Activated effector memory CD4-positive, alpha-beta T cell treated with Interleukin-2 at 50 U/mL for 16 hours (primary cell): Measurements from ENCODE around the gene UBL3.
A peak's percentile ranks its signal among the peaks of the same experiment; 100 is the strongest.

Source experiments
- DNase-seq: peaks from one replicate; pipeline ENCODE4 v3.0.0-alpha.2; 2020

UBL3 gene

DNA sequence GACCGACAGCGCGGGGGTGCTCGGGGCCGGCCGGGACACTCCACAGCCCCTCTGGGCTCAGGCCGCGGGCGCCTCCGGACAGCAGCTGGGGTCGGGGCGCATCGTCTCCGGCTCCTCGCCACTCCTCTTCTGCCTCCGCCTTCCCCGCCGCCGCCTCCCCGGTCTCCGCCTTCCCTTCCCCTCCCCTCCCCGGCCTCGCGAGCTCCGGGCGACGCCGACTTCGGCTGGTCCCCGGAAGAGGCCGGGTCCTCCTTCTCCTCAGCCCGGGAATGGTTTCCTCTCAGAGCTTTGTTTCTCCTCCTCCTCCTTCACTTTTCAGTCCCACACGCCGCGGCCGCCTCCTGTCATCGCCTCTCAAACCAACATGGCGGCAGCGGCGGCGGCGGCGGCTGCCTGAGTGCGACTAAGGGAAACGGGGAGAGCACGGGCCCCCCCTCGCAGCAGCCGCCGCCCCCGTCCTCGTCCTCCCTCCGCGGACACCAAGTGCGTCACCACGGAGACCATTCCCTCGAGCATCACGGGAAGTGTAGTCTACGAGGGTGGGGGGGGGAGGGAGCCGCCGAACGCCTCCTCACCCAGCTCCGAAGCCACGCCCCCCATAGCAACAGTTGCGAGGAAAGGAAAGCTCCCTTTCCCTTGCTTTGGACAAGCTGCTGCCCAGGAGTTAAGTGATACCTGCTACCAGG is at the start of gene UBL3:
UBL3 (minus strand) TSS at position 405 of the 686 bp plus-strand sequence. CDS start 1,079 bp downstream, outside the sequence.
- peak; percentile 91 for DNase-seq

DNA sequence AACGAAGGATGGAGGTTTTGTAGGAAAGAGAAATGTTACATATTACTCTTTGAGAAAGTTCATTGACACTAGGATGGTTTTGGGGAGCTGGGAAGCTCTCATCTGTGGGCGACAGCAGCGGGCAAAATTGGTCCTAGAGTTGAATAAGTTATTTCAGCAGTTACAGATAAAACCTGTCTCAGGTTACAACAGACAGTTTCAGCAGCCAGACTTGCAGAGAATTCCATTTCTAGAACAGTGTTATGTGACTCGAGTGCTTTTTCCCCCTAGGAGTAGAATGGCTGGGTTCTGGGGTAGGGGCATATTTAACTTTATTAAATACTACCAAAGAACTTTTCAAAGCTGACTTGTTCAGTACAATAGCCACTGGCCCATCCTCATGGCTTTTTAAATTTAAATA is 46.7 kb upstream of the UBL3 start:
- no peak for DNase-seq

- DNase-seq = no peak
Observed at GRCh38 chr13:29893438-29893837, 43.0 kb upstream of the UBL3 start.

GRCh38 chr13:29892151-29892550 is 41.7 kb upstream of the UBL3 start:
- DNase-seq = no peak

DNA sequence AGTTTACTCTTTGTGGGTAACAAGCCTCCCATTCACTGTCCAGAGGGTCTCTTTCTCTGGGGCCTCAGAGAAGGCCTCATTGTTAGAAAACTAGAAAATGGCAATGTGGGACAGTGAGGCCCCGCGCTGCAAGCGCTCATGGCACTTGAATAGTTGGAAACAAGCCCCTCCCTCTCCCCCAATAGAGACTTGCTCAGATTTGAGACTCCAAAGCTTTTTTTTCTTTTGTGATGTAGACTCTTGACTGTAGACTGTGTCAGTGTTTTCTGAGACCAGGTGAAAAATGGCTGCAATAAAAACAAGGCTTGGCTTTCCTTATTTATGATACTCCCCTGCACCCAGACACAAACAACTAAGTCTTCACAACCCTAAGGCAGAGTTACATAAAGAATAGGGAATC is 38.7 kb upstream of the UBL3 start:
- no peak for DNase-seq

DNA sequence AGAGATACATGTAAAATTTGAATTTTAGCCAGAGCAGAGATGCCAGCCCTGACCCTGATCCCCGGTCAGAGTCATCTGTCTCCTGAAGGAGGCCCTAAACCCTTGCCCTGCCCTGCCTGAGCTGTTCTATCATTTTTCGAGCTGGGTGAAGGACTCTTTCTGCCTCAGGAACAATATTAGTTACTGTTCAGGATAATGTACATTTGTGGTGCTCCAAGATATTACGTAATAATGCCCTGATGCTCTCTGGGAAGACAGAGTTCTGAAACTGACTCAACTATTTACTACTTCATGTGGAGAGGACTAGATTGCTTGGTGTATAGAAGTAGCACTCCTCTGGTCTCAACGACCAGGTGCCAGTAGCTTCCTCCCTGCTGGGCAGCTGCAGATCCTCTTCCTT is 37.9 kb upstream of the UBL3 start:
- no peak for DNase-seq

DNA sequence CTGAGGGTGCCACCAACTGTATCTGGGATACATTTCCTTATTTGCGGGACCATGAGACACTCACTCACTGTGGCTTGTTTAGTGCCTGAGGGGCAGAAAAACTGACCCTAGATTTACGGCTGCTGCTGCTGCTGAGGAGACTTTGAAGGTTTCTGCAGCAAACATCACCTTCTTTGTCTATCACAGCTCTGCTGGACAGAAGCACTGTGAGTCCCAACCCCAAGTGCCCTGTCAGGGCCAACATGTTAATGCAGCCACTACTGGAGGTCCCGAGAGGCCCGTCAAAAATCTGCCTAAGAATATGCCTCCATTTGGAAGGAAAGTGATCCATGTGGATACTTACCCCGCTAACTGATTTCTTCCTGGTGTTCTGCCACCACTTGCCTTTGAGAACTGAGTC is 37.3 kb upstream of the UBL3 start:
- no peak for DNase-seq

GRCh38 chr13:29887030-29887557 is 36.7 kb upstream of the UBL3 start:
- no peak for DNase-seq

DNA sequence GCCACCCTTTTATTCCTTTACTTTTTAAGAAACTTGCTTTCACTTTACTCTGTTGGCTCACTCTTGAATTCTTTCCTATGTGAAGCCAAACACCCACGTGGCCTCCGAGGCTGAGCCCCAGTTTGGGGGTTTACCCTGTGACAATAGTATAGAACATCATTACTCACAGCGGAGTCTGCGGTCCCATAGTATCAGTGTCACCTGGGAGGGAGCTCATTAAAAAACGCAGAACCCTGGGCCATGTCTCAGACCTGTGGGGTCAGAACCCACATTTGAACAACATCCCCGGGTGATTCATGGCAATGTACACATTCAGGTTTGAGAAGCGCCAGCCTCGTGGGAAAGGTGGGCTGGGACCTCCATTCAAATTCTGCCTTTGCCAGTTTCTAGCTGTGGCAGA is 36.0 kb upstream of the UBL3 start:
- no peak for DNase-seq

DNA sequence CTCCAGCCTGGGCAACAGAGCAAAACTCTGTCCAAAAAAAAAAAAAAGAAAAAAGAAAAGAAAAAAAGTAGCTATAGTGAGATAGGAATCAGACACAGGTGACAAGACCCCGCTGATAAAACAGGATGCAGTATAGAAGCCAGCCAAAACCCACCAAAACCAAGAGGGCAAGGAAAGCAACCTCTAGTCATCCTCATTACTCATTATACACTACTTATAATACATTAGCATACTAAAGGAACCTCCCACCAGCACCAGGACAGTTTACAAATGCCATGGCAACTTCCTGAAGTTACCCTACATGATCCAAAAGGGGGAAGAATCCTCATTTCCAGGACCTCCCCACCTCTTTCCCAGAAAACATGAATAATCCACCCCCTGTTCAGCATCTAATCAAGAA is 35.6 kb upstream of the UBL3 start:
- no peak for DNase-seq

DNA sequence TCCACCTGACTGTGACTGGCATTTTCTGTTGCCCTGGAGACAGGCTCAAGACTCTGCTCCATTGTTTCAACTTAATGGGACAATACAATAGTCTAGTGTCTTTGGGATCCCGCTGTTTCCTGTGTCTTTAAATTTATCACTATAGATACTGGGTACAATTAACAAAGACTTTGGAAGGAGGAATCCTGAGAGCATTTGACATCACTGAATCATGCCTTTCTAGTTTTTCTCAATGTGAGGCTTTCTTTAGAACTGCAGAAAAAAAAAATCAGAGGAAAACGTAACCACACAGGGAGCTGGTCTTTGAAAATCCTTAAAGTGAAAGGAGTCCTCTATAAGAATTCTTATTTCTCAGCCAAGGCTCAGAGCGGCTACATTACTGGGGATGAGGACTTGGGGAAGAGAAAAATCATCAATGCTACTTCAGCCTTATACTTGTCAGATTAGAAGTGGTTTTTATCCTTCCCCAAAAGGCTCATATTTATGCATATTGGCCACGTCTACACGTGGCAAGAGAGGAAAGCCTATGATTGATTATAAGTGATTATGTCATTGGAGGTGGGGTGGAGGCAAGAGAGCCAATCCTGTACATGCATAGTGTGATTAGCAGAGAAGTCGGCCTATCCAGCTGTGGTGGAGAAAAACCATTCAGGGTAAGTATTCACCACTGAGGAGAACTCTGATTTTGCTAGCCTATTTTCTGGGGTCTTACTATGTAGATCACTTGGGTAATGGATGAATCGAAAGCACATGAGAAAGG is 34.4 kb upstream of the UBL3 start:
- no peak for DNase-seq

DNA sequence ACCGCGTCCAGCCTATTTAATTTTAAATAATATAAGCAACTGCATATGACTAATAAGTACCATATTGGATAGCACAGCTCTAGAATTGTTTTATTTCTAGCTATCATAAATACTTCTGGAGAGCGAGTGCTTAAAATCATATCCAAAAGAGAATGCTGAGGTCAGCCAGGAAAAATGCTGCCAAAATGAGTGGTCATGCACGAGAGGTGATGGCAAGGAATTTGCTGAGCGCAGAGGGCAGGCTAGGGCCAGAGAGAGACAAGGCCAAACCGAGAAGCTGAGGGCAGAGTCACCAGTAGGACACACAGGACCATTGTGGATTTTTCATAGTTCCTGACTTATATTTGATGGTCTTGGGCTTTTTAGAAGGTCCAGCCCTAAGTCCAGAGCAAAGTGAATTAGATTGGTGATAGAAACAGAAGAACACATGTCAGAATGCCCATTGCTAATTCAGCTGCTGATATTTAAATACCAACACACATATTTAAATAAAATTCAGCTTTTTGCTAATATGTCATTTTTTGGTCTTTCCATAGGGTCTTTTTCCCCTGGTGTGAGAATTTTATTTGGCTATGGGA is 33.6 kb upstream of the UBL3 start:
- DNase-seq = no peak

DNA sequence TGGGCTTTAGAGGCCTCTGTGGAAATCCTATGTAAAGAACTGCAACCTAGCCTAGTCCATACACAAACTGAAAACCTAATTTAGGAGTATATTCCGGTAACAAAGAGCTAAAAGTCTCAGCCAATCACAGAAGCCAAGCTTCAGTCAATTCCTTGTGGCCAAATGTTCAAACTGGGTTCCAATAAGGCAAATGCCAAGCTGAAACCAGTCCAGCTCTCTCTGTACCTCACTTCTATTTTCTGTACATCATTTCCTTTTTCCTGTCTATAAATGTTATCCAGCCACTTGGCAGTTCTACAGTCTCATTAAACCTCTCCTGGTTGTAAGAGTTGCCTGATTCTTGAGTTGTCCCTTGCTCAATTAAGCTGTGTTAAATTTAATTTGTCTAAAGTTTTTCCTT is 31.7 kb upstream of the UBL3 start:
- DNase-seq = no peak

DNA sequence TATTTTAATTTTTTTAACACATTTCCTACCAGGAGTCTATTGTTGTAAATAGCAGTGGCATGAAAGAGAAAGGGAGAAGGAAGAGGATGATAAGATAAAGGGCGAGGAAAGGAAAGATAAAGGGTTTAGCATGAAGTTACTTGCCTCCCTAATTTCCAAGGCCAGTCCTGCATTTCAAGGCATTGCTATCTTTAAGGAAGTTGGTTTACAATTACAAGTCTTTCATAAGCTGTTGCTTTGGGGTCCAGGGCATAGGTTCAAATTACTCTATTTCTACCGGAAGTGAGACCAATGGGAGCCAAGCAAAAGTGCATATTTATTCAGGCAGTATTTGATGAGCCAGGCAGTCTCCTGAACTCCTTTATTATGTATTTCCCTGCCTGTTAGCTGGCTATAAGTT is 27.7 kb upstream of the UBL3 start:
- DNase-seq = no peak

DNA sequence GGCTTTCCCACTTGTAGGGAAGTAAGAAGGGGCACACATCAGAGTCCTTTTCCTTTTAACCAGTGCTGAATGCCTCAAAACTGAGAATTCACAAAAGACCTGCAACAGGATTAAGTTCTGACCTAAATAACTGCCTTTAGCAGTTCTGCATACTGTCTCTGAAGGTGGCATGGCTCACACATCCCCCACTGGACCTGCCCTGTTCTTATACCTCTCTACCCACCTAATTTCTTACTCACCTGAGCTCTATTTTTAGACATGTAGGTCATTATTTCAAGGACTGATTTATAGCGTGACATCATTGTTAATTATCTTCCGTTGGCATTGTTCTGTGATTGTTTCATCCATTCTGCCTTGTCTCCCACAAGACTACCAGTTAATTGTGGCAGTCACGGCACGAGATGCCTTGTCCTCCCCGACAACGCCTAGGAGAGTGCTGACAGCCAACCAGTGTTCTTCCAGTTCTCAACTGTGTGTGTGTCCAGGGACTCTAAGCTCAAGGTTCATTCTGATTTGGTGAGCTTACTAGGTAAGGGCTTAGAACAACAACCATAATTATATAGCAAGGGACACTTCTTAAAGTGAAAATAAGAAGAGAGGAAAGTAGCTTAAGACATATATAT is 27.1 kb upstream of the UBL3 start:
- no peak for DNase-seq

DNA sequence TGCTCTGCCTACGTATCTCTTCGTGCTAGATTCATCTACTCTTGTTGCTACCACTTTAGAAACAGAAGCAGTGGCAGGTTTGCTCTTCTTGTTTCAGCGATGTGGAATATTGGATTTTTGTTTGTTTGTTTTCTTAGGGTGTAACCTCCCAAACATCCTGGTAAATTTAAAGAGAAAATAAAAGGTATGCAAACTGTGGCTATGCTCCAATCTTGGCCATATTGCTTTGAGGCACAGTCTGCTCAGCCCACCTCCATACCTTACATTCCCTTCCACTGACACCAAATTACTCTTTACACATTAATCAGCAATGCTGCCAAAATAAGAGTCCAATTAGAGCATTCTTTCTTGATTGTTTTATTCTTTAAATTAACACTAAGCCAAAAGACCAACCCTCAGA is 25.2 kb upstream of the UBL3 start:
- no peak for DNase-seq

DNA sequence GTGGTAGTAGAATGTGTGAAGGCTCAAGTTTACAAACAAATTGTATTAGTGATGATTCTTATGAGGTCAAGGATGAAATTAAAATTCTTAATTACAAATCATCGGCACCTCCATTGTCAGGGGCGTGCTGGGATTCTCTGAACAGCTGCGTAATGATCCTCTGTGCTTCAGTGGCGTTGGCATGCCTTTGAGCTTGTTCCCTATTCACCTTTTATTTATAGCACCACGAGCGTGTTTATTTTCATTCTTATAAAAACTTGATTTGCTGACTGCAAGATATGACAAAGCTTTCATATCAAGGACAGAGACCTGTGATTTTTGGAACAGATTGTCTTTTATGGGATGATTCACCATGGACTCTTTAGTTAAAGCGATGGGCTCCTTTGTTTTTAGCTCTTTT is 18.2 kb upstream of the UBL3 start:
- no peak for DNase-seq

DNA sequence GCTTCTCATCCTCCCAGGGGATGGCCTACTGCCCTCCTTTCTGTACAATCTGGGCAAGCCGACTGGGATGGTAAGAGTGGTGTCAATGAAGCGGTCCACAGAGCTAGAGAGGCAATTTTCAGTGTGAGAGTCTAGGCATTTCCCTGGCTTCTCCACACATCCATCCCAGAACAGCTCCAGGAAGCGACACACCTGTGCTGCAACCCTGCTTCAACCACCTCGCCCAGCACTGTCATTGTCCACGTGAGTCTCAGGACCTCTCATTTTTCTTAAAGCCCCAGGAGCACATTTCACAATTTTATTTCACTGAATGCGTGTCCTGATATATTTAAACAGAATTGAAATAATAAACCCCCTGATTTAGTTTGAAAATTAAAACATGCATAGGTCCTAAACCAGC is 15.5 kb upstream of the UBL3 start:
- no peak for DNase-seq

DNA sequence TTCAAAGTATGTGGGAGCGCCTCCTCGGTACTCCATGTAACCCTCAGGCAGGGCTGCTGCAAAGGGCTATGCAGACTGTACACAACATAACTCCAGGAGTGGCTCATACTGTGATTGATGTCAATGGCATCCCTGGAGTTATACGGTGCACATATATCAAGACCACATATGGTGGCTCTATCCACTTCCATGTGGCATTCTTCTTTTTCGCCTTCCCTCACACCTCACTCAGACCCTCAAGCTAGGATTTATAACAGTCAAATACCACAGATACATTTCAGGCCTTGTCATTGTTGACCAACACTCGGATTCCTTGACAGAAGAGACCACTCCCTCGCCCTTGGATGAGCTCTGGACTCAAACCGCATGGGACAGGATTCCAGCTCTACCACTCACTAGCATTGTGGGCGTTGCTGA is 11.3 kb upstream of the UBL3 start:
- DNase-seq = no peak

GRCh38 chr13:29859971-29860370 is 9.6 kb upstream of the UBL3 start:
- DNase-seq = no peak

- no peak for DNase-seq
Observed at GRCh38 chr13:29858667-29859066, 8.2 kb upstream of the UBL3 start.

GRCh38 chr13:29858231-29858630 is 7.8 kb upstream of the UBL3 start:
- DNase-seq = no peak

DNA sequence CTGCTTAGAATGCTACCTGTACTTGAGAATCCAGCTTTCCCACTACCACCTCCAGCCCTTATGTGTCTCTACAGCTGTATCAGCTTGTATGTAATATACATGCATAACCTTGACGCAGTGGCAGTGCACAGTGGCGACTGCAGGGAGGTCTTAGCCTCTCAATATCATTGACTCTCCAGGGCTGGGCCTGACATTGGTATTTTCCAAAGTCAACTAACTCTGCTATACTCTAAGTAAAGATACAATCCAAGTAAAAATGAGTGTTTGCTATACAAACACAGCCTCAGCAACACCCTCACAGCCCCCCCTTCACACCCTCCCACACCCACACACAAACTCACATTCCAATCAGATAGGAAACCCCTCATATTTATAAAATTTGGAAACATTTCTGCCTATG is 6.7 kb upstream of the UBL3 start:
- DNase-seq = no peak

- DNase-seq = no peak
Observed at GRCh38 chr13:29856426-29856825, 6.0 kb upstream of the UBL3 start.
